Measurements from ENCODE around the gene ZNRD2.

ZNRD2 gene

GRCh38 chr11:65599216-65599954 is 29.1 kb downstream of the ZNRD2 start:
- Histone ChIP-seq H3K27me3 (replicated peaks) (no peaks in the 10 kb centered on the region), H3K36me3 (replicated peaks) (peaks cover 25% of the 10 kb centered on the region), H3K4me3 (ENCODE audit: low read depth, low read length) (no peak overlapping the region), H3K27ac (no peak overlapping the region)
- in situ Hi-C loops (cut with HindIII; ENCODE audit: low pct_ligation_motif_present, low sequenced_read_pairs) = no loop called here
- no peak for TF ChIP-seq CTCF (IDR thresholded peaks at IDR 0.05; ENCODE audit: low read depth, low read length, missing control alignments)
- no peak for DNase-seq

DNA sequence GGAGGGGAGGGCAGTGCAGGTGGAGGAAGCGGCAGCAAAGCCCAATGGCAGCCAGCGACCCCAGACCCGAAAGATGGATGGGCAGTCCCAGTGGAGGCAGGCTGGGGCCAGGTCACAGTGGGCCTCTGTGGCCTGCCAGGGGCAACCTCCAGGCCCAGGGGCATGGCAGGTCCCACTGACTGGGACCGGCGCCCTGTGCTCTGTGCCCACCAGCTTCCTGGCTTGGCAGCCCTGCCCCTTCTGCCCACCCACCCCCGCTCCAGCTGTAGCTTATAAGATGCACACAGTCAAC is 29.6 kb downstream of the ZNRD2 start:
- TF ChIP-seq CTCF (IDR thresholded peaks at IDR 0.05; ENCODE audit: low read depth, low read length, missing control alignments) = no peak
- no peak overlapping the region for H3K27ac ChIP-seq
- in situ Hi-C loops (cut with HindIII; ENCODE audit: low pct_ligation_motif_present, low sequenced_read_pairs) = no loop called here
- peaks cover 30% of the 10 kb centered on the region for H3K36me3 ChIP-seq (replicated peaks)
- no peaks in the 10 kb centered on the region for H3K27me3 ChIP-seq (replicated peaks)
- no peak for DNase-seq
- no peak overlapping the region for H3K4me3 ChIP-seq (ENCODE audit: low read depth, low read length)

GRCh38 chr11:65604258-65604657 is 34.0 kb downstream of the ZNRD2 start:
- no peak overlapping the region for H3K4me3 ChIP-seq (ENCODE audit: low read depth, low read length)
- H3K36me3 ChIP-seq (replicated peaks) = peaks cover 37% of the 10 kb centered on the region
- H3K27ac ChIP-seq = no peak overlapping the region
- no peak for TF ChIP-seq CTCF (IDR thresholded peaks at IDR 0.05; ENCODE audit: low read depth, low read length, missing control alignments)
- DNase-seq = no peak
- no peaks in the 10 kb centered on the region for H3K27me3 ChIP-seq (replicated peaks)
- in situ Hi-C loops (cut with HindIII; ENCODE audit: low pct_ligation_motif_present, low sequenced_read_pairs) = no loop called here

- H3K36me3 ChIP-seq (replicated peaks) = peaks cover 37% of the 10 kb centered on the region
- no peak for TF ChIP-seq CTCF (IDR thresholded peaks at IDR 0.05; ENCODE audit: low read depth, low read length, missing control alignments)
- in situ Hi-C loops (cut with HindIII; ENCODE audit: low pct_ligation_motif_present, low sequenced_read_pairs) = no loop called here
- H3K27me3 ChIP-seq (replicated peaks) = no peaks in the 10 kb centered on the region
- peak overlapping the region; percentile 35 for H3K4me3 ChIP-seq (ENCODE audit: low read depth, low read length)
- peak; percentile 91 for DNase-seq
- no peak overlapping the region for H3K27ac ChIP-seq
Measured at GRCh38 chr11:65606876-65607613, 36.8 kb downstream of the ZNRD2 start.

- H3K27me3 ChIP-seq (replicated peaks) = no peaks in the 10 kb centered on the region
- no peak for DNase-seq
- H3K27ac ChIP-seq = no peak overlapping the region
- H3K36me3 ChIP-seq (replicated peaks) = peaks cover 37% of the 10 kb centered on the region
- TF ChIP-seq CTCF (IDR thresholded peaks at IDR 0.05; ENCODE audit: low read depth, low read length, missing control alignments) = no peak
- H3K4me3 ChIP-seq (ENCODE audit: low read depth, low read length) = peak overlapping the region; percentile 35
- in situ Hi-C loops (cut with HindIII; ENCODE audit: low pct_ligation_motif_present, low sequenced_read_pairs) = no loop called here
Measured at GRCh38 chr11:65607614-65608426, 37.5 kb downstream of the ZNRD2 start.

All from brain microvascular endothelial cell (primary cell).